HG03439 (cell line): ENCODE data around the gene IRF5.

Experiments
- ATAC-seq: cut with Tn5 transposase; IDR thresholded peaks from one replicate; pipeline ENCODE4 v1.9.1; 2021; ENCODE audit warnings: mild to moderate bottlenecking, moderate library complexity; ENCODE audit not compliant: unreplicated experiment

Gene IRF5

GRCh38 chr7:128937647-128938543 lies at the start of gene IRF5:
IRF5 (plus strand) TSS chr7:128937927; CDS start chr7:128942082, 4,155 bp downstream.
- ATAC-seq = peak; percentile 15

GRCh38 chr7:128888039-128888755 lies 49.5 kb upstream of the IRF5 start:
- ATAC-seq = no peak

- ATAC-seq = no peak
Measured at GRCh38 chr7:128888756-128889095, 49.0 kb upstream of the IRF5 start.

- ATAC-seq = no peak
Measured at GRCh38 chr7:128889121-128889520, 48.6 kb upstream of the IRF5 start.

GRCh38 chr7:128890306-128891109 lies 47.2 kb upstream of the IRF5 start:
- no peak for ATAC-seq

GRCh38 chr7:128891110-128891941 lies 46.4 kb upstream of the IRF5 start:
- no peak for ATAC-seq

- no peak for ATAC-seq
Measured at GRCh38 chr7:128891942-128892269, 45.8 kb upstream of the IRF5 start.

GRCh38 chr7:128892521-128893250 lies 45.0 kb upstream of the IRF5 start:
- ATAC-seq = no peak

- no peak for ATAC-seq
Measured at GRCh38 chr7:128893251-128894100, 44.3 kb upstream of the IRF5 start.

GRCh38 chr7:128894101-128894440 lies 43.7 kb upstream of the IRF5 start:
- ATAC-seq = no peak

- ATAC-seq = no peak
Measured at GRCh38 chr7:128895320-128895719, 42.4 kb upstream of the IRF5 start.

GRCh38 chr7:128899392-128899791 lies 38.3 kb upstream of the IRF5 start:
- ATAC-seq = no peak

- no peak for ATAC-seq
Measured at GRCh38 chr7:128900237-128900636, 37.5 kb upstream of the IRF5 start.

- ATAC-seq = no peak
Measured at GRCh38 chr7:128902761-128903585, 34.8 kb upstream of the IRF5 start.

- no peak for ATAC-seq
Measured at GRCh38 chr7:128903621-128904361, 33.9 kb upstream of the IRF5 start.

GRCh38 chr7:128904381-128905197 lies 33.1 kb upstream of the IRF5 start:
- no peak for ATAC-seq
